H9 (cell line): ENCODE measurements around the gene CELF4. TPM values are rescaled to one million over a fixed set of nuclear protein-coding genes. Genes with fewer than 3 reads are reported as not detected.

Experiments used
- DNase-seq: peaks from one replicate; pipeline ENCODE4 v3.0.0-alpha.2; 2017
- H2AFZ ChIP-seq: one replicate; pipeline ENCODE4 v1.6.1; 2013; ENCODE audit warnings: mild to moderate bottlenecking, low read length, control low read depth, moderate library complexity
- H2AK5ac ChIP-seq: 2 replicates; pipeline ENCODE4 v1.6.1; 2013; ENCODE audit warnings: low read length, control low read depth, mixed read lengths; ENCODE audit not compliant: insufficient read length
- H2BK120ac ChIP-seq: one replicate; pipeline ENCODE4 v1.6.1; 2013; ENCODE audit warnings: low read depth, mild to moderate bottlenecking, low read length, control low read depth, inconsistent platforms; ENCODE audit not compliant: poor library complexity, severe bottlenecking
- H2BK12ac ChIP-seq: 2 replicates; pipeline ENCODE4 v1.6.1; 2013; ENCODE audit warnings: low read length, control low read depth, mixed read lengths, low read depth; ENCODE audit not compliant: insufficient read length
- H2BK15ac ChIP-seq: 2 replicates; pipeline ENCODE4 v1.6.1; 2013; ENCODE audit warnings: low read depth, low read length, control low read depth
- H2BK20ac ChIP-seq: one replicate; pipeline ENCODE4 v1.6.1; 2013; ENCODE audit warnings: low read depth, mild to moderate bottlenecking, low read length, control low read depth, inconsistent platforms; ENCODE audit not compliant: poor library complexity, severe bottlenecking
- H2BK5ac ChIP-seq: 2 replicates; pipeline ENCODE4 v1.6.1; 2013; ENCODE audit warnings: low read length, control low read depth, mixed read lengths; ENCODE audit not compliant: insufficient read length
- H3K14ac ChIP-seq: 2 replicates; pipeline ENCODE4 v1.6.1; 2013; ENCODE audit warnings: low read length, control low read depth; ENCODE audit not compliant: insufficient read depth
- H3K18ac ChIP-seq: 2 replicates; pipeline ENCODE4 v1.6.1; 2013; ENCODE audit warnings: low read depth, mild to moderate bottlenecking, mixed read lengths, low read length, control low read depth; ENCODE audit not compliant: insufficient read length
- H3K23ac ChIP-seq: 2 replicates; pipeline ENCODE4 v1.6.1; 2013; ENCODE audit warnings: low read length, control low read depth, mixed read lengths, low read depth; ENCODE audit not compliant: insufficient read length
- H3K23me2 ChIP-seq: 2 replicates; pipeline ENCODE4 v1.6.1; 2013; ENCODE audit warnings: low read depth, mild to moderate bottlenecking, mixed read lengths, low read length, control low read depth; ENCODE audit not compliant: insufficient read length, poor library complexity, severe bottlenecking
- H3K27ac ChIP-seq: 2 replicates; pipeline ENCODE4 v1.5.1; 2013; ENCODE audit warnings: low read length, control low read depth, mixed read lengths, low read depth; ENCODE audit not compliant: insufficient read length
- H3K27me3 ChIP-seq: 2 replicates; pipeline ENCODE4 v1.6.1; 2013; ENCODE audit warnings: low read length, control low read depth, inconsistent platforms; ENCODE audit not compliant: insufficient read depth
- H3K4ac ChIP-seq: 2 replicates; pipeline ENCODE4 v1.6.1; 2013; ENCODE audit warnings: low read depth, mild to moderate bottlenecking, control low read depth, inconsistent platforms, low read length, moderate library complexity
- H3K4me1 ChIP-seq: 2 replicates; pipeline ENCODE4 v1.6.1; 2013; ENCODE audit warnings: low read length, control low read depth, inconsistent platforms; ENCODE audit not compliant: insufficient read depth
- H3K4me2 ChIP-seq: 2 replicates; pipeline ENCODE4 v1.6.1; 2013; ENCODE audit warnings: low read length, control low read depth, mixed read lengths; ENCODE audit not compliant: insufficient read length, insufficient read depth
- H3K56ac ChIP-seq: 2 replicates; pipeline ENCODE4 v1.6.1; 2013; ENCODE audit warnings: low read depth, mild to moderate bottlenecking, mixed read lengths, low read length, control low read depth; ENCODE audit not compliant: insufficient read length
- H3K79me1 ChIP-seq: 2 replicates; pipeline ENCODE4 v1.6.1; 2013; ENCODE audit warnings: low read depth, mild to moderate bottlenecking, moderate library complexity, low read length, control low read depth, inconsistent platforms; ENCODE audit not compliant: insufficient read depth, poor library complexity, severe bottlenecking
- H3K79me2 ChIP-seq: 2 replicates; pipeline ENCODE4 v1.6.1; 2013; ENCODE audit warnings: low read length, control low read depth, inconsistent platforms; ENCODE audit not compliant: insufficient read depth
- H3K9ac ChIP-seq: 2 replicates; pipeline ENCODE4 v1.6.1; 2013; ENCODE audit warnings: low read length, control low read depth, mixed read lengths; ENCODE audit not compliant: insufficient read length; ENCODE audit errors: extremely low read depth
- H3K9me3 ChIP-seq: one replicate; pipeline ENCODE4 v1.6.1; 2013; ENCODE audit warnings: low read depth, low read length, inconsistent platforms; ENCODE audit not compliant: control insufficient read depth
- H3T11ph ChIP-seq: one replicate; pipeline ENCODE4 v1.6.1; 2013; ENCODE audit warnings: mild to moderate bottlenecking, low read length, control low read depth, inconsistent platforms
- H4K20me1 ChIP-seq: one replicate; pipeline ENCODE4 v1.6.1; 2013; ENCODE audit not compliant: control insufficient read depth, insufficient read length, insufficient read depth
- H4K5ac ChIP-seq: 2 replicates; pipeline ENCODE4 v1.6.1; 2013; ENCODE audit warnings: low read depth, mild to moderate bottlenecking, mixed read lengths, low read length, control low read depth; ENCODE audit not compliant: insufficient read length
- H4K8ac ChIP-seq: replicated peaks from 2 replicates; pipeline ENCODE4 v1.6.1; 2013; ENCODE audit warnings: low read length, control low read depth, mixed read lengths, low read depth; ENCODE audit not compliant: insufficient read length
- H4K91ac ChIP-seq: 2 replicates; pipeline ENCODE4 v1.6.1; 2013; ENCODE audit warnings: low read depth, mild to moderate bottlenecking, moderate library complexity, mixed read lengths, low read length, control low read depth; ENCODE audit not compliant: insufficient read length
- H3K27ac Mint-ChIP-seq, 3 experiments: 2 replicates in 2 of 3; 3 replicates in 1 of 3; pipeline ENCODE4 v1.8.0; 2020 to 2021; ENCODE audit warnings: mixed read lengths in 3 of 3, mild to moderate bottlenecking in 1 of 3, moderate library complexity in 1 of 3
- H3K27me3 Mint-ChIP-seq: 2 replicates; pipeline ENCODE4 v1.8.0; 2021; ENCODE audit warnings: low read depth, mild to moderate bottlenecking, moderate library complexity, mixed read lengths
- H3K36me3 Mint-ChIP-seq, 3 experiments: 2 replicates in 2 of 3; 3 replicates in 1 of 3; pipeline ENCODE4 v1.8.0; 2020 to 2021; ENCODE audit warnings: low read depth in 3 of 3, mixed read lengths in 3 of 3; ENCODE audit not compliant: insufficient read depth in 1 of 3
- H3K4me1 Mint-ChIP-seq, 2 experiments: 2 replicates each; pipeline ENCODE4 v1.8.0; 2020; ENCODE audit warnings: mixed read lengths in 2 of 2
- H3K4me3 Mint-ChIP-seq, 2 experiments: 2 replicates in 1 of 2; 3 replicates in 1 of 2; pipeline ENCODE4 v1.8.0; 2020 to 2021; ENCODE audit warnings: mild to moderate bottlenecking in 2 of 2, mixed read lengths in 2 of 2, moderate library complexity in 1 of 2
- H3K9me3 Mint-ChIP-seq, 2 experiments: 2 replicates in 1 of 2; 3 replicates in 1 of 2; pipeline ENCODE4 v1.8.0; 2020; ENCODE audit warnings: mild to moderate bottlenecking in 2 of 2, mixed read lengths in 2 of 2, moderate library complexity in 1 of 2
- CTCF ChIP-seq: fragments of 200-600 bp; sonication (generic); conservative IDR thresholded peaks from 3 replicates; pipeline ENCODE4 v1.8.0; 2021; ENCODE audit warnings: antibody characterized with exemption, mild to moderate bottlenecking
- WGBS: extraction: QIAGEN DNeasy Blood & Tissue Kit; methylation state at CpG from one replicate; pipeline ENCODE4 v1.1.7; 2013; ENCODE audit warnings: missing lambda C conversion rate, low lambda C conversion rate, mixed read lengths; ENCODE audit not compliant: insufficient read length; ENCODE audit errors: extremely low coverage; 5-methylcytosine and 5-hydroxymethylcytosine counted together
- total RNA-seq: library from RNA; stranded (reverse); gene quantifications from 2 replicates; pipeline ENCODE4 v1.2.1, GENCODE V29; 2021

CELF4 gene
- total RNA-seq, 1 experiment from 2014 or later, result 1.1 TPM

- peaks cover 18% of the 10 kb centered on the region for H3K27me3 ChIP-seq
- no peak overlapping the region for H2AFZ ChIP-seq
- H3K56ac ChIP-seq, result no peak overlapping the region
- H2BK15ac ChIP-seq, result no peak overlapping the region
- no CpG with 5 or more reads among the region's 3 CpGs for WGBS
- H3K4ac ChIP-seq, result no peak overlapping the region
- no peak overlapping the region for H2AK5ac ChIP-seq
- H3K23me2 ChIP-seq, result no peaks in the 10 kb centered on the region
- DNase-seq, result no peak
- Mint-ChIP-seq H3K27ac (no peak overlapping the region), H3K9me3 (no peaks in the 10 kb centered on the region; a peak in 3 of 5 replicates), H3K27me3 (peaks cover 65% of the 10 kb centered on the region), H3K4me1 (peaks cover 55 to 65% of the 10 kb centered on the region in 2 experiments), H3K36me3 (peaks cover 0 to 3% (median 0%) of the 10 kb centered on the region in 3 experiments; a peak in 1 of 7 replicates), H3K4me3 (no peak overlapping the region)
- H3K14ac ChIP-seq, result no peak overlapping the region
- no peaks in the 10 kb centered on the region for H3K79me2 ChIP-seq
- H4K20me1 ChIP-seq, result no peaks in the 10 kb centered on the region
- no peak overlapping the region for H2BK5ac ChIP-seq
- H4K91ac ChIP-seq, result no peak overlapping the region
- no peak overlapping the region for H2BK120ac ChIP-seq
- no peak overlapping the region for H2BK20ac ChIP-seq
- no peak overlapping the region for H3K4me2 ChIP-seq
- no peaks in the 10 kb centered on the region for H3K79me1 ChIP-seq
- peaks cover 14% of the 10 kb centered on the region; the same call in 1 of the 2 replicates for H3K4me1 ChIP-seq
- H3K9ac ChIP-seq, result no peak overlapping the region
- no peak overlapping the region for H3K27ac ChIP-seq
- H4K8ac ChIP-seq, result no peak overlapping the region
- no peak overlapping the region for H2BK12ac ChIP-seq
- H3K23ac ChIP-seq, result no peak overlapping the region
- H3K9me3 ChIP-seq, result no peaks in the 10 kb centered on the region
- no peak for TF ChIP-seq CTCF
- H3T11ph ChIP-seq, result no peak overlapping the region
- H4K5ac ChIP-seq, result no peak overlapping the region
- H3K18ac ChIP-seq, result no peak overlapping the region
Observed at GRCh38 chr18:37572736-37573135, 7.1 kb upstream of the CELF4 start.
